ENCODE data around the gene HMG20B.

HMG20B gene

DNA sequence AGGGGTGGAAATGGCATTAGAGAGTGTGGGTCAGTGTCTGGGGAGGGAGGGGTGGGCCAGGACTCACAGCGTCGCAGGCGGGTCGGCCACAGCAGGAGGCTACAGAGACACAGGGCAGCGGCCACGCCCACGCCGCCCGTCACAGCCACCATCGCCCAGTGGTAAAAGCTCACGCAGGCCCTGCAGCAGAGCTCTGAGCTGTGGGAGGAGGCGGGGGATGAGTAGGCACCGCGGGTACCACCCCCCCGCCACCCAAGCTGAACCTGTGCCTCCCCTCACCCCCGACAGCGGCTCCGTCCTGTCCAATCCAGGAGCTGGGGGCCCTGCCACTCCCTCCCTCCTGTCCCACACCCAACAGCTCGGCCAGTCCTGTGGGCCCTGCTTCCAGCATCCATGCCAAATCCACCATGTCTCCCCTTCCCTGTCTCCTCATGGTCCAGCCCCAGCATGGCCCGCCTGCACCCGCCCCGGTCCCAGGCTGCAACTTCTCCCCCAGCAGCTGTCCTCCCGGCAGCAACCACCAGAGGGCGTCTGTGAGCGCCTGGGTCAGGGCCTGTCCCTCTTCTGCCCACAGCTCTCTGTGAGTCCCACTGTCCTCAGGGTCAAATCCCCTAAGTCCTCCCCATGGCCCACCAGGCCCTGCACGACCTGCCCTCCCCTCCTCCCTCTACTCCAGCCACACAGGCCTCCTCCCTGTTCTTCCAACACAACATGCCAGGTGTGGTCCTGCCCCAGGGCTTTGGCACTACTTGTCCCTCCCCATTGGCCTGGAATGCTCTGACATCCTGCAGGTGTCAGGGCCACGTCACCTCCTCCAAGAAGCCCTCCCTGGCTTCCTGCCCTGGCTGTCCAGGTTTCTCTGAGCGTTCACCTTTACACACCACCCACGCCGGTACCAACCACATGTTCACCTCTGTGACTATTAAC lies 27.7 kb upstream of the HMG20B start:
- Histone ChIP-seq H3K4me1 (ENCODE audit: control insufficient read depth in 1 of 2, insufficient read depth in 1 of 2, low read depth in 1 of 2, low read length in 1 of 2) (peaks cover 32 to 39% of the 10 kb centered on the region in 2 experiments), H3K9me3 (no peaks in the 10 kb centered on the region), H3K36me3 (peaks cover 46% of the 10 kb centered on the region), H3K27ac (peak overlapping the region; percentile 64), H3K27me3 (no peaks in the 10 kb centered on the region), H3K4me3 (ENCODE audit: low read depth in 1 of 2, low read length in 1 of 2) (no peak overlapping the region)
- TF ChIP-seq, protein P1, sequence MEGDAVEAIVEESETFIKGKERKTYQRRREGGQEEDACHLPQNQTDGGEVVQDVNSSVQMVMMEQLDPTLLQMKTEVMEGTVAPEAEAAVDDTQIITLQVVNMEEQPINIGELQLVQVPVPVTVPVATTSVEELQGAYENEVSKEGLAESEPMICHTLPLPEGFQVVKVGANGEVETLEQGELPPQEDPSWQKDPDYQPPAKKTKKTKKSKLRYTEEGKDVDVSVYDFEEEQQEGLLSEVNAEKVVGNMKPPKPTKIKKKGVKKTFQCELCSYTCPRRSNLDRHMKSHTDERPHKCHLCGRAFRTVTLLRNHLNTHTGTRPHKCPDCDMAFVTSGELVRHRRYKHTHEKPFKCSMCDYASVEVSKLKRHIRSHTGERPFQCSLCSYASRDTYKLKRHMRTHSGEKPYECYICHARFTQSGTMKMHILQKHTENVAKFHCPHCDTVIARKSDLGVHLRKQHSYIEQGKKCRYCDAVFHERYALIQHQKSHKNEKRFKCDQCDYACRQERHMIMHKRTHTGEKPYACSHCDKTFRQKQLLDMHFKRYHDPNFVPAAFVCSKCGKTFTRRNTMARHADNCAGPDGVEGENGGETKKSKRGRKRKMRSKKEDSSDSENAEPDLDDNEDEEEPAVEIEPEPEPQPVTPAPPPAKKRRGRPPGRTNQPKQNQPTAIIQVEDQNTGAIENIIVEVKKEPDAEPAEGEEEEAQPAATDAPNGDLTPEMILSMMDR (IDR thresholded peaks at IDR 0.05), result peak; percentile 95

DNA sequence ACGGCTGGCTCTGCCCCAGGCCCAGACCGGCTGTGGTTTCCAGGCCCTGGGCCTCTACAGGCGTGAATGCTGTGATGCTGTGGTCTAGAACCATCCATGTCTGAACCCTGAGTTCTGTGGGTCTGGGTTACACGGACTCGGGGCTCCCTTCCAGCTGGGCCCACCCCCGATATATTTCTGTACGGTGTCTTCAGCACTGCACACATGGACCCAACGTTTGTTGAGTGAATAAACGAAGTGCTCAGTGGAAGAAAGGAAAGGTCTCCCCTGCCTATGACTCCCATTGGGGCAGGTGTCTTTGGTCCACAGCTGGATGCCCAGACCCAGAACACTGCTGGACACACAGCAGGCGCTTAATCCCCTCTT lies 27.1 kb upstream of the HMG20B start:
- Histone ChIP-seq H3K27ac (peak overlapping the region; percentile 64), H3K4me1 (ENCODE audit: control insufficient read depth in 1 of 2, insufficient read depth in 1 of 2, low read depth in 1 of 2, low read length in 1 of 2) (peaks cover 34 to 40% of the 10 kb centered on the region in 2 experiments), H3K9me3 (no peaks in the 10 kb centered on the region), H3K4me3 (ENCODE audit: low read depth in 1 of 2, low read length in 1 of 2) (no peak overlapping the region), H3K27me3 (no peaks in the 10 kb centered on the region), H3K36me3 (peaks cover 46% of the 10 kb centered on the region)
- TF ChIP-seq, protein P1 (IDR thresholded peaks at IDR 0.05), result no peak

DNA sequence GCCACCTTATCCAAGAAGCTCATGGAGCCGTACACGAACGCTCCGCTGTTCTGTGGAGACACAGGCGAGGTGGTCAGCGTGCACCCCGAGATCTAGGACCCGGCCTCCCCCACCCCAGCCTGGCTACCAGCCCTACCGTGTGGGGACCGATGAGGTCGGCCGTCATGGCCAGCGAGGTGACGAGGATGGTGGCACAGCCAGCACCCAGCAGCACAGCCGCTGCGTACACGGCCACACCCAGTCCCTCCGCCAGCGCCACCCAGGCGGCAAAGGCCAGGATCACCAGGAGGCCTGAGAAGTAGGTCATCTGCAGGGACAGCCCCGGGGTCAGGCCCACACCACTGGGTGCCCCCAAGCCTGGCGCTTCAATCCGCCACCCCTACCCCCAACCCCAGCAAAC lies 26.6 kb upstream of the HMG20B start:
- Histone ChIP-seq H3K27me3 (no peaks in the 10 kb centered on the region), H3K4me1 (ENCODE audit: control insufficient read depth in 1 of 2, insufficient read depth in 1 of 2, low read depth in 1 of 2, low read length in 1 of 2) (peaks cover 34 to 40% of the 10 kb centered on the region in 2 experiments), H3K36me3 (peaks cover 46% of the 10 kb centered on the region), H3K4me3 (ENCODE audit: low read depth in 1 of 2, low read length in 1 of 2) (no peak overlapping the region), H3K27ac (peak overlapping the region; percentile 64), H3K9me3 (no peaks in the 10 kb centered on the region)
- TF ChIP-seq, protein P1 (IDR thresholded peaks at IDR 0.05), result no peak

DNA sequence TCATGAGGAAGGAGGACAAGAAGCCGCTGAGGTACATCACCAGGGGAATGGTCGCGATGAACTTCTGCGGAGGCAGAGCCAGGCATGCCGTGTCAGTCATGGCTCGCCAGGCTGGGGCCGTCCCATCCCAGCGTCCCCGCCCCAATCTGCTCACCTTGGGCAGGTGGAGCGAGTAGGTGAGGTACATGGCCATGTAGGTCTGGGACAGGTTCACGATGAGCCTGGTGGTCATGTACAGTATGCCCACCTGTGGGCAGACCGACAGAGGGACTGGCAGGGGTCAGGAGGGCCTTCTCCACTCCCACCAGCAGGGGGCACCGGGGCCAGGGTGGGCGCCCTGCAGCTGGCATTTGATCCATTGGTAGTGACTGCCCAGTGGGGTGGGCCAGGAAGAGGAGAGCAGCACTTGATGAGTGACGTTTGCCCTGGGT lies 25.4 kb upstream of the HMG20B start:
- Histone ChIP-seq H3K27ac (peak overlapping the region; percentile 96), H3K4me3 (ENCODE audit: low read depth in 1 of 2, low read length in 1 of 2) (no peak overlapping the region), H3K27me3 (no peaks in the 10 kb centered on the region), H3K36me3 (peaks cover 46% of the 10 kb centered on the region), H3K9me3 (no peaks in the 10 kb centered on the region), H3K4me1 (ENCODE audit: control insufficient read depth in 1 of 2, insufficient read depth in 1 of 2, low read depth in 1 of 2, low read length in 1 of 2) (peaks cover 34 to 40% of the 10 kb centered on the region in 2 experiments)
- TF ChIP-seq, protein P1 (IDR thresholded peaks at IDR 0.05), result peak; percentile 54

DNA sequence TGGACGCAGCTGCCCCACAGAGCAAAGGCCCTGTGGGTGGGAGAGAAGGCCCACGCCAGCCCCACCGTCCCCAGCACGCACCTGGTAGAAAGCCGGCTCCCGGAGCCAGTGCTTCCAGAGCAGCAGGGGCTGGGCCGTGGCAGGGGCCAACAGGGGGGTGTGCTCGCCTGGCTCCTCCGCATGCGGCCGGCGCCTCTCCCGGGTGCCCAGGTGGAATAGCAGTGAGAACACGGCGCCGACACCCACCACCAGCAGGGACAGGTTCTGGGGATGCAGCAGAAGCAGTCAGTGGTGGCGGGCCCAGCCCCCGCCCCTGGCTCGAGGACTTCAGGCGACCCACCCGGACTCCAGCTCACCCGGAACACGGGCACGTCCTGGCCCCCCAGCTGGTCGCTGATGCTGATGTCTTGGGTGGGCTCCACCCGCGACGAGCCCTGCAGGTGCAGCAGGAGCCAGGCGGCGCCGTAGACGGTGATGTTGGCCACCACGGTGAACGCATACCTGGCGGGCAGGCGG lies 24.9 kb upstream of the HMG20B start:
- Histone ChIP-seq H3K9me3 (no peaks in the 10 kb centered on the region), H3K4me1 (ENCODE audit: control insufficient read depth in 1 of 2, insufficient read depth in 1 of 2, low read depth in 1 of 2, low read length in 1 of 2) (peaks cover 38 to 44% of the 10 kb centered on the region in 2 experiments), H3K4me3 (ENCODE audit: low read depth in 1 of 2, low read length in 1 of 2) (peak overlapping the region; percentile 50 to 52), H3K27me3 (no peaks in the 10 kb centered on the region), H3K27ac (peak overlapping the region; percentile 96), H3K36me3 (peaks cover 44% of the 10 kb centered on the region)
- TF ChIP-seq, protein P1 (IDR thresholded peaks at IDR 0.05), result no peak

All from neutrophil (primary cell).